Smooth muscle cell (in vitro differentiated cells): Measurements from ENCODE around the gene CABLES1. TPM values are rescaled to one million over a fixed set of nuclear protein-coding genes. Genes with fewer than 3 reads are reported as not detected.
"Not testable (repeated sequence)": the region's sequence is repeated elsewhere in the genome, so short reads cannot be mapped to it uniquely, and the experiment has no call there.

ENCODE experiments used
- DNase-seq: peaks from one replicate; lab custom pipeline; 2025; ENCODE audit not compliant: unreplicated experiment; lab: John Stamatoyannopoulos, UW
- H2AFZ ChIP-seq: fragments of 200-600 bp; sonication (generic); 2 replicates; pipeline ENCODE4 v1.6.0; 2016; ENCODE audit warnings: antibody characterized with exemption, low read depth, mild to moderate bottlenecking
- H3F3A ChIP-seq: fragments of 200-600 bp; sonication (generic); 2 replicates; pipeline ENCODE4 v1.6.0; 2017; ENCODE audit warnings: antibody characterized with exemption, low read depth
- H3K27ac ChIP-seq: fragments of 200-600 bp; sonication (generic); 2 replicates; pipeline ENCODE4 v1.5.1; 2016; ENCODE audit warnings: low read depth, mild to moderate bottlenecking
- H3K27me3 ChIP-seq: fragments of 200-600 bp; sonication (generic); 2 replicates; pipeline ENCODE4 v1.6.1; 2016; ENCODE audit warnings: low read depth, mild to moderate bottlenecking
- H3K36me3 ChIP-seq: fragments of 200-600 bp; sonication (generic); 2 replicates; pipeline ENCODE4 v1.5.1; 2016; ENCODE audit warnings: low read depth
- H3K4me1 ChIP-seq: fragments of 200-600 bp; sonication (generic); 2 replicates; pipeline ENCODE4 v1.5.1; 2016; ENCODE audit warnings: low read depth
- H3K4me2 ChIP-seq: fragments of 200-600 bp; sonication (generic); 2 replicates; pipeline ENCODE4 v1.6.0; 2016; ENCODE audit warnings: mild to moderate bottlenecking
- H3K4me3 ChIP-seq: fragments of 200-600 bp; sonication (generic); 2 replicates; pipeline ENCODE4 v1.5.1; 2016; ENCODE audit warnings: mild to moderate bottlenecking
- H3K79me2 ChIP-seq: fragments of 200-600 bp; sonication (generic); 2 replicates; pipeline ENCODE4 v1.6.0; 2016; ENCODE audit warnings: low read depth, mild to moderate bottlenecking
- H3K9ac ChIP-seq: fragments of 200-600 bp; sonication (generic); 2 replicates; pipeline ENCODE4 v1.6.0; 2016; ENCODE audit warnings: low read depth
- H3K9me3 ChIP-seq: fragments of 200-600 bp; sonication (generic); replicated peaks from 2 replicates; pipeline ENCODE4 v1.5.1; 2016; ENCODE audit warnings: low read depth
- H4K20me1 ChIP-seq: fragments of 200-600 bp; sonication (generic); 2 replicates; pipeline ENCODE4 v1.6.0; 2016; ENCODE audit warnings: low read depth
- CTCF ChIP-seq: fragments of 200-600 bp; sonication (generic); IDR thresholded peaks from 2 replicates; pipeline ENCODE4 v1.5.1; 2017; ENCODE audit warnings: borderline replicate concordance, mild to moderate bottlenecking, antibody characterized with exemption; ENCODE audit not compliant: insufficient read depth, poor library complexity, severe bottlenecking
- WGBS: methylation state at CpG from one replicate; pipeline ENCODE4 v1.1.7; 2016; ENCODE audit warnings: low lambda C conversion rate; 5-methylcytosine and 5-hydroxymethylcytosine counted together
- polyA plus RNA-seq: library from polyadenylated mRNA; unstranded; fragments of >200 nt; fragmentation: Nextera tagmentation; extraction: Ambion mirVana; gene quantifications from 2 replicates; pipeline ENCODE4 v1.2.1, GENCODE V29; 2016
- total RNA-seq: library from RNA; depleted of rRNA; stranded (reverse); fragments of >200 nt; gene quantifications from 2 replicates; pipeline ENCODE4 v1.2.3, GENCODE V29; 2014

Gene CABLES1
- total and polyA plus RNA-seq, 2 experiments from 2014 or later, result 1.2 to 2.4 TPM

- peak overlapping the region; percentile 92 for H3K27ac ChIP-seq
Measured at GRCh38 chr18:23105581-23106219, 29.6 kb upstream of the CABLES1 start.

GRCh38 chr18:23106575-23106974 is 28.7 kb upstream of the CABLES1 start:
- Histone ChIP-seq H3F3A (peaks cover 9% of the 10 kb centered on the region), H4K20me1 (no peaks in the 10 kb centered on the region), H3K9ac (peak overlapping the region; percentile 73), H3K4me1 (peaks cover 8% of the 10 kb centered on the region), H3K79me2 (no peaks in the 10 kb centered on the region), H3K27me3 (no peaks in the 10 kb centered on the region), H3K27ac (peak overlapping the region; percentile 92), H3K36me3 (no peaks in the 10 kb centered on the region), H3K9me3 (no peaks in the 10 kb centered on the region), H3K4me2 (peak overlapping the region; percentile 60), H2AFZ (no peak overlapping the region), H3K4me3 (no peak overlapping the region)
- WGBS, result under 1% methylated on average over 6 of the region's 6 CpGs
- no peak for TF ChIP-seq CTCF
- DNase-seq, result peak; percentile 12

More at GRCh38 chr18:23105581-23106219, 29.6 kb upstream of the CABLES1 start:
- TF ChIP-seq CTCF, result no peak
- WGBS, result 87% methylated on average over 21 of the region's 21 CpGs
- Histone ChIP-seq H4K20me1 (no peaks in the 10 kb centered on the region), H3K9ac (peak overlapping the region; percentile 31), H3K4me2 (no peak overlapping the region), H3K79me2 (no peaks in the 10 kb centered on the region), H3K4me3 (no peak overlapping the region), H3F3A (peaks cover 9% of the 10 kb centered on the region), H3K4me1 (peaks cover 8% of the 10 kb centered on the region), H3K27me3 (no peaks in the 10 kb centered on the region), H3K9me3 (no peaks in the 10 kb centered on the region), H2AFZ (no peak overlapping the region), H3K36me3 (no peaks in the 10 kb centered on the region)
- DNase-seq, result no peak

GRCh38 chr18:23107718-23108117 is 27.6 kb upstream of the CABLES1 start:
- H3K4me2 ChIP-seq, result no peak overlapping the region
- no peak for TF ChIP-seq CTCF
- H3K9me3 ChIP-seq, result no peaks in the 10 kb centered on the region
- H3K79me2 ChIP-seq, result no peaks in the 10 kb centered on the region
- WGBS, result 62% methylated on average over 7 of the region's 7 CpGs
- H2AFZ ChIP-seq, result no peak overlapping the region
- H3K36me3 ChIP-seq, result no peaks in the 10 kb centered on the region
- H3K9ac ChIP-seq, result peak overlapping the region; percentile 35
- no peaks in the 10 kb centered on the region for H4K20me1 ChIP-seq
- no peaks in the 10 kb centered on the region for H3K27me3 ChIP-seq
- H3K4me3 ChIP-seq, result no peak overlapping the region
- peaks cover 9% of the 10 kb centered on the region for H3F3A ChIP-seq
- peaks cover 8% of the 10 kb centered on the region for H3K4me1 ChIP-seq
- H3K27ac ChIP-seq, result peak overlapping the region; percentile 92
- DNase-seq, result no peak

- H4K20me1 ChIP-seq, result no peaks in the 10 kb centered on the region
- no peaks in the 10 kb centered on the region for H3K9me3 ChIP-seq
- H3K36me3 ChIP-seq, result no peaks in the 10 kb centered on the region
- no peak overlapping the region for H3K4me2 ChIP-seq
- no peak overlapping the region for H2AFZ ChIP-seq
- H3K9ac ChIP-seq, result no peak overlapping the region
- no peak overlapping the region for H3K4me3 ChIP-seq
- 92% methylated on average over 5 of the region's 5 CpGs for WGBS
- no peak for DNase-seq
- no peak for TF ChIP-seq CTCF
- H3F3A ChIP-seq, result peaks cover 9% of the 10 kb centered on the region
- no peak overlapping the region for H3K27ac ChIP-seq
- peaks cover 8% of the 10 kb centered on the region for H3K4me1 ChIP-seq
- H3K27me3 ChIP-seq, result no peaks in the 10 kb centered on the region
- no peaks in the 10 kb centered on the region for H3K79me2 ChIP-seq
Measured at GRCh38 chr18:23108496-23108895, 26.8 kb upstream of the CABLES1 start.

- not testable (repeated sequence) for H3F3A ChIP-seq, H3K27me3 ChIP-seq, H3K4me3 ChIP-seq, H3K4me2 ChIP-seq, H3K9me3 ChIP-seq, H2AFZ ChIP-seq, H4K20me1 ChIP-seq, H3K4me1 ChIP-seq, H3K9ac ChIP-seq, H3K79me2 ChIP-seq, H3K27ac ChIP-seq, DNase-seq, H3K36me3 ChIP-seq
- 91% methylated on average over 9 of the region's 9 CpGs for WGBS
Measured at GRCh38 chr18:23109163-23109562, 26.1 kb upstream of the CABLES1 start.
